OCI-LY7 (cell line): ENCODE data around the gene PTP4A1. TPM values are rescaled to one million over a fixed set of nuclear protein-coding genes. Genes with fewer than 3 reads are reported as not detected.
A peak's percentile ranks its signal among the peaks of the same experiment; 100 is the strongest.

ENCODE experiments used
- BruUV-seq: library from RNA; stranded (reverse); fragments of 400-500 nt; replicated peaks from 2 replicates; lab custom pipeline; 2021; lab: Mats Ljungman, UMichigan
- CTCF ChIA-PET: fragments of 300-600 bp; sonication (Branson Sonifier 250); formaldehyde crosslinking; loops from one replicate; lab custom pipeline; 2022; ENCODE audit warnings: antibody characterized with exemption; ENCODE audit not compliant: unreplicated experiment; lab: Charles Lee
- POLR2A ChIA-PET: fragments of 300-600 bp; sonication (Branson Sonifier 250); formaldehyde crosslinking; loops from one replicate; lab custom pipeline; 2022; ENCODE audit warnings: antibody characterized with exemption; lab: Charles Lee
- DNase-seq: peaks from one replicate; pipeline ENCODE4 v3.0.0-alpha.2; 2015; ENCODE audit warnings: low spot score
- H2AFZ ChIP-seq: fragments of 200-600 bp; sonication (generic), shearing (Covaris generic); 2 replicates; pipeline ENCODE4 v1.6.1; 2014; ENCODE audit warnings: mild to moderate bottlenecking, antibody characterized with exemption, low read length, moderate library complexity
- H3K27ac ChIP-seq: fragments of 200-600 bp; sonication (generic); 2 replicates; pipeline ENCODE4 v1.5.1; 2014; ENCODE audit warnings: mixed run types, low read depth, mild to moderate bottlenecking, moderate library complexity, low read length, inconsistent platforms; ENCODE audit not compliant: poor library complexity, severe bottlenecking
- H3K36me3 ChIP-seq: fragments of 200-600 bp; sonication (generic); 2 replicates; pipeline ENCODE4 v1.6.1; 2014; ENCODE audit warnings: mild to moderate bottlenecking, antibody characterized with exemption, low read length, moderate library complexity, mixed read lengths; ENCODE audit not compliant: insufficient read depth
- H3K4me1 ChIP-seq: fragments of 200-600 bp; sonication (generic); 2 replicates; pipeline ENCODE4 v1.5.1; 2014; ENCODE audit warnings: mild to moderate bottlenecking, low read length; ENCODE audit not compliant: insufficient read depth, poor library complexity, severe bottlenecking
- H3K4me2 ChIP-seq: fragments of 200-600 bp; sonication (generic); 2 replicates; pipeline ENCODE4 v1.6.1; 2014; ENCODE audit warnings: mild to moderate bottlenecking, low read length
- H3K4me3 ChIP-seq: fragments of 200-600 bp; sonication (generic); 2 replicates; pipeline ENCODE4 v1.5.1; 2014; ENCODE audit warnings: mild to moderate bottlenecking, low read depth, low read length; ENCODE audit not compliant: poor library complexity, severe bottlenecking
- H3K79me2 ChIP-seq: fragments of 200-600 bp; sonication (generic); 2 replicates; pipeline ENCODE4 v1.6.1; 2016; ENCODE audit warnings: low read depth, mild to moderate bottlenecking, low read length, moderate library complexity, mixed read lengths; ENCODE audit not compliant: insufficient read depth
- H3K9me2 ChIP-seq: fragments of 200-600 bp; sonication (generic); 2 replicates; pipeline ENCODE4 v1.6.1; 2016; ENCODE audit warnings: mild to moderate bottlenecking, low read length, mixed read lengths; ENCODE audit not compliant: insufficient read depth
- H3K9me3 ChIP-seq: fragments of 200-600 bp; sonication (generic); 2 replicates; pipeline ENCODE4 v1.6.1; 2014; ENCODE audit warnings: mild to moderate bottlenecking, mixed run types, low read length, mixed read lengths
- H4K20me1 ChIP-seq: fragments of 200-600 bp; sonication (generic); 2 replicates; pipeline ENCODE4 v1.6.1; 2014; ENCODE audit warnings: mild to moderate bottlenecking, antibody characterized with exemption, low read length, moderate library complexity, mixed read lengths; ENCODE audit not compliant: insufficient read depth
- CTCF ChIP-seq: fragments of 200-600 bp; sonication (generic); conservative IDR thresholded peaks from 2 replicates; pipeline ENCODE4 v1.5.1; 2014; ENCODE audit warnings: mild to moderate bottlenecking, antibody characterized with exemption, low read length, moderate library complexity, mixed read lengths
- EZH2phosphoT487 ChIP-seq: fragments of 200-600 bp; sonication (generic); IDR thresholded peaks from 2 replicates; pipeline ENCODE4 v1.6.1; 2018; ENCODE audit warnings: low read depth, borderline replicate concordance, mild to moderate bottlenecking, mixed run types, antibody characterized with exemption, low read length, moderate library complexity, mixed read lengths
- intact Hi-C: fragments of 100-400 bp; cut with micrococcal nuclease; formaldehyde crosslinking; loops from one replicate; pipeline ENCODE4 v1.10.0; 2022; ENCODE audit not compliant: unreplicated experiment
- total RNA-seq, 2 experiments: library from RNA; depleted of rRNA in 1 of 2; stranded (reverse); fragments of >200 nt in 1 of 2; shearing (Covaris generic) in 1 of 2; gene quantifications; 2 replicates each; pipeline ENCODE4 v1.2.3, GENCODE V29; 2014 to 2022

PTP4A1 gene
- total RNA-seq, 2 experiments from 2014 or later = 21.2 to 76.0 TPM

- peak overlapping the region; percentile 85 for H3K4me3 ChIP-seq
- H3K27ac ChIP-seq = peak overlapping the region; percentile 76
- TF ChIP-seq CTCF = peak; percentile 32; the same call in 1 of the 2 replicates
- TF ChIP-seq EZH2phosphoT487 = no peak
Measured at GRCh38 chr6:63574554-63574900, 2.2 kb downstream of the PTP4A1 start.

GRCh38 chr6:63576147-63576772 is 4.0 kb downstream of the PTP4A1 start:
- CTCF ChIA-PET = no interaction called here
- no peaks in the 10 kb centered on the region for H3K9me2 ChIP-seq
- H2AFZ ChIP-seq = no peak overlapping the region
- TF ChIP-seq CTCF (no peak), EZH2phosphoT487 (no peak)
- H3K36me3 ChIP-seq = peaks cover 70% of the 10 kb centered on the region
- no peak overlapping the region for H3K4me3 ChIP-seq
- H3K4me2 ChIP-seq = no peak overlapping the region
- no peak overlapping the region for H3K27ac ChIP-seq
- POLR2A ChIA-PET = interaction anchor here (0.6 to 1.1 kb wide), 5 partner anchors 18 to 226 kb away, joined by 3 to 4 read pairs (median 3); no protein-coding TSS in a partner anchor
- no TSS peak for BruUV-seq
- H3K4me1 ChIP-seq = peaks cover 21% of the 10 kb centered on the region
- intact Hi-C loops = no loop called here
- peaks cover 84% of the 10 kb centered on the region for H3K79me2 ChIP-seq
- H3K9me3 ChIP-seq = peaks cover 6% of the 10 kb centered on the region; the same call in 1 of the 2 replicates
- peaks cover 41% of the 10 kb centered on the region for H4K20me1 ChIP-seq
- DNase-seq = no peak

More at GRCh38 chr6:63574554-63574900, 2.2 kb downstream of the PTP4A1 start:
- peaks cover 52% of the 10 kb centered on the region for H3K36me3 ChIP-seq
- peak overlapping the region; percentile 84 for H3K4me2 ChIP-seq
- H3K79me2 ChIP-seq = peaks cover 70% of the 10 kb centered on the region
- H3K9me2 ChIP-seq = no peaks in the 10 kb centered on the region
- peaks cover 23% of the 10 kb centered on the region for H3K4me1 ChIP-seq
- CTCF ChIA-PET = interaction anchor here (1.3 kb wide), 1 partner anchor 187 kb away, joined by 3 read pairs; no protein-coding TSS in a partner anchor
- intact Hi-C loops = loop anchor here (5.0 kb wide), 2 partner anchors 108 to 132 kb away; no protein-coding TSS in a partner anchor
- peaks cover 6% of the 10 kb centered on the region; the same call in 1 of the 2 replicates for H3K9me3 ChIP-seq
- H2AFZ ChIP-seq = no peak overlapping the region
- DNase-seq = no peak
- POLR2A ChIA-PET = interaction anchor here (0.7 to 1.7 kb wide), 4 partner anchors 10 to 206 kb away, joined by 3 to 6 read pairs (median 4); no protein-coding TSS in a partner anchor
- no TSS peak for BruUV-seq
- H4K20me1 ChIP-seq = peaks cover 33% of the 10 kb centered on the region
